NCI-H526 treated with DMSO at 0.1 percent for 48 hours (cell line): ENCODE measurements around the gene NCS1.

ENCODE experiments used
- DNase-seq: peaks from one replicate; lab custom pipeline; 2025; lab: John Stamatoyannopoulos, UW

The NCS1 gene

DNA sequence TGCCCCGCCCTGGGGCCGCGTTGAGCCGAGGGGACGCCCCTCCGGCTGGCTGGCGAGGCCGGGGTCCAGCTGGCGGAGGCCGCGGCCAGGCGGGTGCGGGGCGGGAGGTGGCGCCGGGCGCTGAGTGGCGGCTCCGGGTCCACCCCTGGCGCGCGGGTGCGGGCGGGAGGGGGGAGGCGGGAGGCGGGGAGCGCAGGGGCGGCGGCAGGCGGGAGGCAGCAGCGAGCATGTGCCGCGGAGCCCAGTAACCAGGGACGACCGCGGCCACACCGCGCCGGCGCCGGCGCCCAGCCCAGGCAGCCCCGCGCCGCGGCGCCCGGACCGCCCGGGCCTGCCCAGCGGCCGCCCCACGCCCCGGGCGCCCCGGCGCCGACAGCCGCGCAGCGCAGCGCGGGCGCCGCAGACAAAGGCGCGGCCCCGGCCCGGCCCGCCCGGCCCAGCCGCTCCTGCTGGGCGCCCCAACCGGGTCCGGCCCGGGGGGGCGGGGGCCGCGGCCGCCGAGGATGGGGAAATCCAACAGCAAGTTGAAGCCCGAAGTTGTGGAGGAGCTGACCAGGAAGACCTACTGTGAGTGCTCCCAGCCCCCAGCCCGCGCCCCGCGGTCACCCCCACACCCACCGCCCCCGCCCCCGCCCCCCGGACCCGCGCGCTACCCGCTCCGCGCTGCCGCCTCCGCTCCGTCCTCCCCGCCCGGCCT is at the start of gene NCS1:
TSS of gene NCS1 (plus strand) at position 244 of the 697 bp plus-strand sequence. CDS start at position 504, 260 bp downstream.
- DNase-seq = peak; percentile 7

GRCh38 chr9:130122456-130122855 is 49.7 kb upstream of the NCS1 start:
- no peak for DNase-seq

DNA sequence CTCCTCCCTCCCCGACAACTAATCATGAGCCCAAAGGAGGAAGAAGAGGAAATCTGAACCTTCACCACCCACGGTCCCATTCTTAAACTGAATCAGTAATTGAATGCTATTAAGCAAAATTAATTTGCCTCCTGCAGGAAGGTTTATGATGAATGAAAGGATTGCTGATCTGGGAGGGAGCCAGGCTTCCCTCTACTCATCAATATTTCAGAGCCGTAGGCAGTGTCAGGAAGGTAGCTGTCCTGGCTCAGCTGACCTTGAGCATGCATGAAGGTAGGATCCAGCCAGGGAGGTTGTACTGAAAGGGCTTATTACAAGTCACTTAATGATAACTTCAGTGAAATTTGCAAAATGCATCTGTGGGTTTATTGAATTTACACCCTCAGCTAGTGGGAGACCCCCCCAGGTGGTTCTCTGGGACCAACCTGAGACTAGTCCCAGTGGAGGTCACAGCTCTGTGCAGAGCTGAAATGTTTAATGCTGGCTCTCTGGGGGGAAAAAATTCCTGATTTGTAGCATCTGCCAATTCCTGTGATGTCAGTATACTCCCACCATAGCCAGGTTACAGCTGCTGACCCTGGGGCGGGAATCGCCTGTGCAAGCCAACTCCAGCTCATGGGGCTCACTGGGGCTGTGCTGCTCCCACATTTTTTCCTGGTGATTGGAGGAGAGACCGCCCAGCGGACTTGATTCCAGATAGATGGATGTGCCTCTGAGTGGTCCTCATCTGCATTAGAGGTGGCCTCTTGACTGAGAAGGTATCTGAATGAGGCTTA is 47.9 kb upstream of the NCS1 start:
- DNase-seq = no peak

GRCh38 chr9:130126721-130127433 is 45.3 kb upstream of the NCS1 start:
- no peak for DNase-seq

DNA sequence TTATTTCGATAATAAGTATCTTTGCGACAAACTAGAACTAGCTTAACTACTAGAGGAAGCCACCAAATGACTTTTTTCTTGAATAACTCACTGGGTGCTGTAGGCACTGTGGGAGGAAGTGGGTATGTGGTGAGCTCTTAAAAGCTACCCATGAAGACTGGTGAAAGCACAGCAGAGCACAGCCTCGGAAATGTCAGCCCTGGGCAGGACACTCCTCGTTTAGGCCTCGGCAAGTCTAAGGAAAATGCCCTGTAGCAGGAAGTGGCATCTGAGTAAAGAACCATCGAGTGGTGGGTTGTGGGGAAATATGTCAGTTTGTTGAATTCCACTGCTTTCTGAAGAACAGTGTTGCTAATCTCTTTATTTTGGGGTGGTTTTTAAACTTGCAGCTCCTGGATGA is 44.0 kb upstream of the NCS1 start:
- no peak for DNase-seq

- DNase-seq = no peak
Measured at GRCh38 chr9:130128733-130129431, 43.3 kb upstream of the NCS1 start.

DNA sequence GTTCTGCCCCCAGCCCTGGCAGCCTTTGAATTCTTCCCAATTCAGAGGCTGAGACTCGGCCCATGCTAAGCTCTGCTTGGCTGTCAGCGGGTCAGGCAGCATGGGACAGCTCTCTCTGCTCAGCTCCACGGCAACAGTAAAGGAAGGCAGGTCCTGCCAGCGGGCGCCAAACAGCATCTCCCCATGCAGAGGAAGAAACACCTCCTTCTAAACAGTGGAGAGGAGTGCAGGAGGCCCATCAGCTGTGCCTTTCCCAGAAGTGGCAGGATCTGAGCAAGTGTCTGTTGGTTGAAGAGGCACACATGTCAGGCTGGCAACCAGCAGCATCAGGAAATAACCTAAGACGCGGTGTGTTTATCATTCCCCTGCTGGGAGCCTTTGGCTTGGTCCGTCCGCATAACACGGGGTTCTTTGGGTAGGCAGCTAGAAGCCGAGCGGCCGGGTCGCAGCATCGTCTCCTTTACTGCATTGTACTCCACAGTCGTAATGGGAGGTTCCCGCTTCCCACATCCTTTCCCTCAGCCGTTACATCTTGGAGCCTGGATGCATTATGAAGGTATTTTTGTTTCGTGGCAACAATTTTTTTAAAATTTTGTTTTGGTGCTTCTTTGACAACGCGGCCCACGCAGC is 42.7 kb upstream of the NCS1 start:
- no peak for DNase-seq

DNA sequence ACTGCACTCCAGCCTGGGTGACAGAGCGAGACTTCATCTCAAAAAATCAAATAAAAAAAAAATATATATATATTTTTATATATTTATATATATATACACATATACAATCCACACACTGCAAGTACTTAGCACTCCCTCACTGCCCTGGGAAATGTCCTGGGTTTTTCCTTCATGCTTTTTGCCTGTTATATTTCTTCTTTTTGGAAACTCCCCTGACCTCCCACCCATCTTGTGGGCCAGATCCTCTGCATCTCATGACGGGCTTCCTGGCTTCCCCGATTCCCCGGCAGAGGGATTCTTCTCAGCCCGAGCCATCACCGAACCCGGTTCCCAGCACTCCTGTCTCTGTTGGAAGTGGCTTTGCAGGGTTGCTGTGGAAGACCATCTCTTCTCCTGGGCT is 39.5 kb upstream of the NCS1 start:
- no peak for DNase-seq

DNA sequence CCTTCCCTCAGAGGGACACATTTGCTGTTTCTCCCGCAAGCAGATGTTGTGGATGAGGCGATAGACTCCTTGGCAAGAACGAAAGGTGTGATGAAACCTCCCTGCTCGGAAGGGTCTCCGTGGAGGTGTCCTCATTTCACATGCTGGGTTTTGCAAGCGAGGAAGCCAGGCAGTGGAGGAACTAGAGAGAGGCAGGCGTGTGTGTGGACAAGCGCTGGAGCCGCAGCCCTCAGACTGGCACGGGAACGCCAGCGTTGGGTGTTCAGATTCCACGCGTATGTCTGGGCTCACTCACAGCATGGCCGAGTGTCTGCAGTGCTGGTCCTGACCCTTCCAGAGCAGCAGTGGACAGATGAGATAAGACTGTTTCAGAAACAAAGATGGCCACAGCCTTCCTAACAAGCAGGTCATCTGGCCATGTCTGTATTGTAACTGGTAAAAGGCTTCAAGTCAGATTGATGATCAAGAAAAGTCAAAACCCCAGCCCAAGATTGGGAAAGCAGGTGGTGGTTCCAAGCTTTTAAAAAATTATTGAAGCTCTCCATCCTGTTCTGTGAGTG is 35.0 kb upstream of the NCS1 start:
- DNase-seq = no peak

- DNase-seq = no peak
Measured at GRCh38 chr9:130137641-130138081, 34.5 kb upstream of the NCS1 start.

DNA sequence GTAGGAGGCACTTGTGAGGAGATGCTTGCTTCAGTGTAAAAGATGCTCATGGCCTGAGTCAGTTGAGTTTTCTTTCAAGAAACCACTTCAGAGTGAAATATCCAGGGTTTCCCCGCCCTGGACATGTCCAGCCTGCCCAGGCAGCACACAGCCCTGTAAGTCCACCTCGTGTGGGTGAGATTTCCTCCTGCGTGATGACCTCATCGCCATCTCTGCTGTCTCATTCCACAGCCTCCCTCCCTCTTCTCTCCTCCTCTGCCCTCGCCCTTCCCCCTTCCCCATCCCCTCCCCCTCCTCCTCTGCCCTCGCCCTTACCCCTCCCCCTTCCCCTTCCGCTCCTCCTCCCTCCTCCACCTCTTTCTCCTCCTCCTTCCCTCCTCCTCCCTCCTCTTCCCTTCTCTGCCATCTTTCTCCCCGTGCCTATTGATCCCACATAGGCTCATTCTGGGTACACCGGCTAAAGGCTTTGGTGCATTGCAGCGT is 34.0 kb upstream of the NCS1 start:
- DNase-seq = no peak

- DNase-seq = no peak
Measured at GRCh38 chr9:130138791-130139190, 33.4 kb upstream of the NCS1 start.

- no peak for DNase-seq
Measured at GRCh38 chr9:130139251-130139650, 33.0 kb upstream of the NCS1 start.

DNA sequence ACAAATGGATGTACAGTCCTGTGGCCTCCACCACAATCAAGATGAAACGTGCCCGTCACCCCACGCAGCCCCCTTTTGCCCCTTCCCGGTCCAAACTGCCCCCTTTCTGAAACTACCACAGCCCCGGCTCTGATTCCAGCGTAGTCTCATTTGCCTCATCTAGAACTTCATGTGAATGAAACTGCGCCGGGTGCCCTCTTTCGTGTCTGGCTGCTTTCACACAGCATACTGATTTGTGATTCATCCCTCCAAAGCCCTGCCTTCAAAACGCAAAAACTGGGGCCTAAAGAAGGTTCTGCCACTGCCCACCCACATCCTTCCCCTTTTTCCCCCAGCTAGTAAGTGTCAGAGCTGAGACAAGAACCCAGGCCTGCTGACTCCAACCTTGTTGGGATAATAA is 31.5 kb upstream of the NCS1 start:
- no peak for DNase-seq

- DNase-seq = no peak
Measured at GRCh38 chr9:130142056-130142455, 30.1 kb upstream of the NCS1 start.

DNA sequence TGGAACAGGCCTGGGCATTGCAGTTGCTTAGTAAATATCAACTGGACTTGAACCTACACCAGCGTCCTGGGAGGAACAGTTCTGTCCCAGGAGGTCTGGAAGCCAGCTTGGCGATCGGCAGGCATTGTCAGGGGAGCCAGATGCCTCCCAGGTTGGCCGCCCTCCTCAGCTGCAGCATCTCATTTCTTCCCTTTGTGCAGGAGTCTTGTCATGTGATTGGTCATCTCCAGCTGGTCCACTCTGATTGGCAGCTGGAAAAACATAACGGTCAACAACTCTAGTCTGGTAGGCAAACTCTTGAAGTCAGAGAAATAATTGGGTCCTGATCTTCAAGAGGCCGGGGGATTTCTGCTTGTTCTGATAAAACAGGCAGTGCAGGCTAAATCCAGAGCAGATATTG is 29.6 kb upstream of the NCS1 start:
- no peak for DNase-seq

GRCh38 chr9:130143279-130143893 is 28.8 kb upstream of the NCS1 start:
- DNase-seq = no peak

DNA sequence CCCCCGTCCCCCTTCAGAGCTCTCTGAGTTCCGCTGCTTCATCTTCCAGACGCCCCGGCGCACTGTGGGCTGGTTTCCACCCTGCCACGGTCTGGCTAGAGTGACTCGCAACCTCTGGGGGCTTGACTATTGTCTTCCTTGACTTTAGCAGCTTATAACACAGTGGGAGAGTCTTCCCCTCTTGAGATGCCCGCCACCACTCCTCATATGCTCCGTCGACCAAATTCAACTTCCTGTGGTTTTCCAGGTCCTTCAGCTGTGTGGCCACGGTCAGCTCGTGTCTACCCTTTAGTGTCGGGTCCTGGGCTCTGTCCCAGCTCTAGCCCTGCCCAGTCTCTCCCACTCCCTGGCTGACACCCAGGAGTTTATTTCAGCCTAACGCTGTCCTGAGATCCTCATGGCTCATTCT is 28.2 kb upstream of the NCS1 start:
- DNase-seq = no peak

DNA sequence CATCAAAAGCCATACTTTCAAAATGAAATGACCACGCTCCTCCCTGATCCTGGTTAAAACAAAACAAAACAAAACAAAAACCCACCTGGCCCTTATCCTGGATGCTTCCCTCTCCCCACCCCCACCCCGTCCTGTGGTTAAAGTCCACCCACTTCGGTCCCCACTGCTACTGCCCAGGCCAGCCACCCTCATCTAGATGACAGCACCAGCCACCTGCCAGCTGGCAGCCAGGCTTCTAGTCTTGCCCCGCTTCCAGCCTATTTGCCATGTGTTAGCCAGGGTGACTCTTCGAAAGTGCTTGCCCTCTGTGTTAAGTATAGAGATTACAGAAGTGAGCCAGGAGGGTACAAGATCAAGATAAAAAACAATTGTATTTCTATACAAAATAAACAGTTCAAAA is 27.5 kb upstream of the NCS1 start:
- no peak for DNase-seq

DNA sequence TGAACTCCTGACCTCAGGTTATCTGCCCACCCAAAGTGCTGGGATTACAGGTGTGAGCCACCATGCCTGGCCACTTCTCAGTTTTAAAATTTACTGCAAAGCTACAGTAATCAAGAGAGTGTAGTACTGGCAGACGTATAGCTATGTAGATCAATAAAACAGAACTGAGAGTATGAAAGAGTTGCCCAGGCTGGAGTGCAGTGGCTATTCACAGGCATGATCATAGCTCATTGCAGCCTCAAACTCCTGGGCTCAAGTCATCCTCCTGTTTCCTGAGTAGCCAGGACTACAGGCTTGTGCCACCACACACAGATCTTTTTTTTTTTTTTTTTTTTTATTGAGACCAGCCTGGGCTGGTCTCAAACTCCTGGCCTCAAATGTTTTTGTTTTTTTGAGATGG is 26.5 kb upstream of the NCS1 start:
- DNase-seq = no peak

- DNase-seq = no peak
Measured at GRCh38 chr9:130147198-130147597, 25.0 kb upstream of the NCS1 start.
